Activated T-cell treated with anti-CD3 and anti-CD28 coated beads, Interleukin-2, amount 50 U/mL, for 72 hours (primary cell): ENCODE data around the gene TYRO3. TPM values are rescaled to one million over a fixed set of nuclear protein-coding genes. Genes with fewer than 3 reads are reported as not detected.
A peak's percentile ranks its signal among the peaks of the same experiment; 100 is the strongest.

Experiments used
- ATAC-seq, 2 donors: fragments of 150-1000 bp; cut with Tn5 transposase; replicated peaks in 1 of 2; 2 replicates each; pipeline ENCODE4 v1.10.0; 2021; ENCODE audit warnings: moderate library complexity in 2 of 2, mild to moderate bottlenecking in 1 of 2
- DNase-seq, 2 donors: peaks; one replicate each; pipeline ENCODE4 v3.0.0; 2021 to 2022; ENCODE audit warnings: mixed read lengths in 1 of 2
- H3K27ac Mint-ChIP-seq: one replicate; pipeline ENCODE4 v1.8.0; 2022; ENCODE audit warnings: mild to moderate bottlenecking, moderate library complexity, mixed read lengths
- H3K27me3 Mint-ChIP-seq: one replicate; pipeline ENCODE4 v1.8.0; 2022; ENCODE audit warnings: low read depth, mixed read lengths
- H3K36me3 Mint-ChIP-seq, 2 donors: one replicate each; pipeline ENCODE4 v1.8.0; 2022; ENCODE audit warnings: mixed read lengths in 2 of 2, mild to moderate bottlenecking in 1 of 2; ENCODE audit not compliant: insufficient read depth in 2 of 2
- H3K4me1 Mint-ChIP-seq: one replicate; pipeline ENCODE4 v1.8.0; 2022; ENCODE audit warnings: low read depth, mixed read lengths
- H3K4me3 Mint-ChIP-seq, 2 donors: one replicate each; pipeline ENCODE4 v1.8.0; 2022; ENCODE audit warnings: mild to moderate bottlenecking in 2 of 2, mixed read lengths in 2 of 2, moderate library complexity in 2 of 2
- H3K9me3 Mint-ChIP-seq, 2 donors: one replicate each; pipeline ENCODE4 v1.8.0; 2022; ENCODE audit warnings: mixed read lengths in 2 of 2
- total RNA-seq, 2 donors: library from RNA; stranded (reverse); gene quantifications; one replicate each; pipeline ENCODE4 v1.2.3, GENCODE V29; 2022

TYRO3 gene
- total RNA-seq, 2 donors from 2014 or later: 2.2 to 3.0 TPM

DNA sequence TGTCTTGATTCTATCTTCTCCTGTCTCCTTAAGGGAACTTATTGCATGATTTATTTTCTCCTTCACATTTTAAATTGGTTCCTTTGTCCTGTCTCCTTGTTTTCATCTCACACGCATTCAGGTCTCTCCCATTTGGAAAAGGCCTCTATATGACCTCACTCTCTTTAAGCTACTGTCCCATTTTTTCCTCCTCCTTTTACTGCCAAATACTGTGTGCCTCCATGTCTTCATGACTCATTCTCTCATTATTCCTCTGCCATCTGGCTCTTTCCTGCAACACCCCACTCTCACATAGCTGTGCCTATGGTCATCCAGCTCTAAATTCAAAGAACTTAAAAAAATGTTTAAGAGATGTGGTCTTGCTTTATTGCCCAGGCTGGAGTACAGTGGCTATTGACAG lies 48.0 kb downstream of the TYRO3 start:
- H3K36me3 Mint-ChIP-seq: no peaks in the 10 kb centered on the region
- H3K4me3 Mint-ChIP-seq: no peak overlapping the region
- H3K27ac Mint-ChIP-seq: no peak overlapping the region
- peaks cover 11% of the 10 kb centered on the region for H3K4me1 Mint-ChIP-seq
- H3K27me3 Mint-ChIP-seq: peaks cover 30% of the 10 kb centered on the region
- DNase-seq (no peak), ATAC-seq (no peak)
- H3K9me3 Mint-ChIP-seq: no peaks in the 10 kb centered on the region

DNA sequence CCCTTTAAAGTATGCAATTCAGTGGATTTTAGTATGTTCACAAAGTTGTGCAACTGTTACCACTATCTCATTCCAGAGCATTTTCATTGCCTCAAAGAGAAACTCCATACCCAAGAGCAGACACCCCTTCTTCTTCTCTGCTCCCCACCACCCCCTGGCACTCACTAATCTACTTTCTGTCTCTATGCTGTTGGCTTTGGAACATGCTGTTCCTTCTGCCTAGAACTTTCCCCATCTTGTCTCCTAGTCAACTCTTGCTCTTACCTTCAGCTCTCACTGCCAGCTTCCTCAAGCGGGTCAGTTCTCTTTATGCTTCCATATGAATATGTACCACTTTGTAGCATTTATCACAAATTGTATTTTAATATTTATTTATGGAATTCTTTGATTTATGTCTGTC lies 50.1 kb downstream of the TYRO3 start:
- Mint-ChIP-seq H3K27ac (no peak overlapping the region), H3K9me3 (peaks cover 0 to 2% of the 10 kb centered on the region in 2 donors), H3K4me3 (no peak overlapping the region), H3K36me3 (no peaks in the 10 kb centered on the region), H3K4me1 (peaks cover 5% of the 10 kb centered on the region), H3K27me3 (peaks cover 16% of the 10 kb centered on the region)
- no peak for DNase-seq
- ATAC-seq: no peak

DNA sequence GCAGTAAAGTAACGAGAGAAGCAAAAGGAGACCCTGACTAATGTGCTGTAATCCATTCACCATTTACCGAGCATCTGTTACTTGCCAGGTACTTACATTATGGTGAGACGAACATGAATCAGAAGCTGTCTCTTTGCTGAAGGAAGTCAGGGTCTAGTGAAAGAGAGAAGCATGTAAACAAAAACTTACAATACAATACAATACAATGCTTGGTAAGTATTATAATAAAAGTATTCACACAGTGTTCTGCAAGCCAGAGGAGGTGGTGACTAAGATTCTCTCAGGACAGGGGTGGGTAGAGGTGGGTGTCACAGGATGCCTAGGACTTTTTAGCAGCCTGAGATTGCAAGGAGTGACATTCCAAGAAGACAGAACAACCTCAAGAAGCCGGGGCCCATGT lies 51.0 kb downstream of the TYRO3 start:
- peaks cover 10% of the 10 kb centered on the region for H3K27me3 Mint-ChIP-seq
- H3K4me1 Mint-ChIP-seq: no peaks in the 10 kb centered on the region
- peaks cover 0 to 2% of the 10 kb centered on the region in 2 donors for H3K9me3 Mint-ChIP-seq
- DNase-seq: no peak
- no peak overlapping the region for H3K4me3 Mint-ChIP-seq
- ATAC-seq: no peak
- H3K36me3 Mint-ChIP-seq: no peaks in the 10 kb centered on the region
- H3K27ac Mint-ChIP-seq: no peak overlapping the region

DNA sequence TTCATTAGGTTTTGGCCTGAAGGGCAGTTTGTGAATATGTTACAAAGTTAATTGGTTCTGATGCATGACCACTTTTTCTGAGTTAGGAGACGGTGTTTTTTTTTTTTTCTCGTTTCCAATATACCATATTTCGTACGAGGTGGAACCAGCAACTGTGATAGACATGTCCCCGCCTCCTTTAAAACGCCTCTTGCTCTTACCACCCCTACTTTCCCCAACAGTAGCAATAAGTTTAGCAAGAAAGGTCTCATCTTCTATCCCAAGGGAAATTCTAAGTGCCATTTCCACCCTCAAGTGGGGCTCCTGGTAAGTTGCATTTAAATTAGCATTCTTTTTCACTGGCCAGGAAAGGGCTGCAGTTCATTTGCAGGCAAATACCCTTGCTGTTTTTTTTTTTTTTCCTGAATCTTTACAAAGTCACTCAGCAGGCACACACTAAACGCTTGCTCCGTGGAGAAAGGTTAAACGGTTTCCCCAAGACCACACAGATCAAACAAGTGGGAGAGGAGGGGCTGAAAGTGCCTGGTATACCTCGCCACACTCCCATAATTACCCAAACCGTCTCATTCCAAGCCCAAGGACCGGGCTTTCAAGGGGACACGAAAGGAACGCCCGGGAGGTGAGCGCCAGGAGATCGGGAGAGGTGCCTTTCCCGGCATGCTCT lies 61.7 kb downstream of the TYRO3 start:
- DNase-seq (no peak), ATAC-seq (no peak)
- peak overlapping the region; percentile 50 for H3K27ac Mint-ChIP-seq
- peak overlapping the region; percentile 92 to 93 for H3K4me3 Mint-ChIP-seq
- H3K36me3 Mint-ChIP-seq: peaks cover 0 to 5% of the 10 kb centered on the region in 2 donors
- H3K4me1 Mint-ChIP-seq: peaks cover 18% of the 10 kb centered on the region
- peaks cover 0 to 3% of the 10 kb centered on the region in 2 donors for H3K9me3 Mint-ChIP-seq
- no peaks in the 10 kb centered on the region for H3K27me3 Mint-ChIP-seq

DNA sequence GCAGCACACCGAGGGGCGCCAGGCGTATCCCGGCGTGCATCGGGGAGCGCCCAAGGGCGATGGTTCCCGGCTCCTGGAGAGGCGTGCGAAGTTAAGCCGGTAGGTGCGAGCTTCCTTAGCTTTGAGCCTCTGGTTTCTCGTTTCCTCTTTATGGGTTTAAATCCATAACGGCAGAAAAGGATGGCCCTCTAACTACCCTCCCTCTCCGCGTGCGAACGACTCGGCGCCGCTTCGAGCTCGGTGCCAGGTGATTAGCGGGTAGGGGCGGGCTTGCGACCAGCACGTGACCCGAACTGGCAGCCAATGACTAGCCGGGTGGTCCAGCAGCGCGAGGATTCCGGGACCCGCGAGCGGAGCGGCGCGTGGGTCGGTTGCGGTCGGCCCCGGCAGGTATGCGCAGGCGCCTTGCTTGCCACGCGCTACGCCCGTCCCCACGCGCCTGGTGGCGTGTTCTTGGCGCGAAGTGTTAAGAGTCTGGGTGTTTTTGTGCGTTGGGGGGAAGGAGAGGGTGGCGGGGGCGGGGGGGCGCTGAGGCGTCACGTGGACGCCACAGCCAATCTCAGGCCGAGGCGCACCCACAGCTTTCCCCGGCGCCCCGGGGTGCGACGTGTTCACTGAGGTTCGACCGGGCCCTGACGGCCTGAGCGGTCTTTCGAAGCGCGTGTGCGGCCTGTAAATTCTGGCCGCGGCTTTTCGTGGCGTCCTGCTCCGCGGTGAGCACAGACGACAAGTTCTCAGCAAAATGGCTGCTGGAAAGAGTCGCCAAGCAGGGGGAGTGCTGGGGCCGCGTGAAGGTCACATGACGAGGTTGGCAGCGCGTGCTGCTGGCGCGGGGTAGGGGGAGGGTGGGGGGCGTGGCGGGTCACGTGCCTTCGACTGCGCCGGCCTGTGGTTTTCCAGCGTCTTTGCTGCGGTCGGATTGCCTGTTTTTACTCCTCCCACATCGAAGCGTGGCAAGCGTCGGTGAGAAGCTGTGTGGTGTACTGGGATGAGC lies 62.5 kb downstream of the TYRO3 start:
- peak; percentile 86 to 91 for DNase-seq
- peak; percentile 96 for ATAC-seq
- peaks cover 0 to 5% of the 10 kb centered on the region in 2 donors for H3K36me3 Mint-ChIP-seq
- peaks cover 0 to 3% of the 10 kb centered on the region in 2 donors for H3K9me3 Mint-ChIP-seq
- peak overlapping the region; percentile 50 for H3K27ac Mint-ChIP-seq
- peaks cover 18% of the 10 kb centered on the region for H3K4me1 Mint-ChIP-seq
- no peaks in the 10 kb centered on the region for H3K27me3 Mint-ChIP-seq
- H3K4me3 Mint-ChIP-seq: peak overlapping the region; percentile 92 to 93

DNA sequence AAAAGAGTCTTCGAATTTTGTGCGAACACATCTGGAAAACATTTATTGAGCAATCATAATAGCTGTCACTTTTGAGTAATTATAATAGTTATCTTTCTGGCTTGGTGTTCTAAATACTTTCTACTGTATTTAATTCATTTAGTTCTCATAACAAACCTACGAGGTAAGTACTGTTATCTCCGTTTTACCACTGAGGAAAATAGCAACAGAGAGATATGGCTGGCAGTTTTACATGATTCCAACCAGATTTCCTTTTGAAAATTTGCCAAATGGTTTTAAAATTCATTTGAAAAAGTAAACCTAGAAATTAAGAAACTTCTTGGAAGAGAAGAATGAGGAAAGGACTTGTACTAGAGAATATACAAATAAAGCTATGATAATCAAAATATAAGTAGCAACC lies 63.9 kb downstream of the TYRO3 start:
- Mint-ChIP-seq H3K36me3 (peaks cover 0 to 3% of the 10 kb centered on the region in 2 donors), H3K4me3 (peak overlapping the region; percentile 41 to 92), H3K9me3 (peaks cover 0 to 3% of the 10 kb centered on the region in 2 donors), H3K4me1 (peaks cover 18% of the 10 kb centered on the region), H3K27me3 (no peaks in the 10 kb centered on the region), H3K27ac (no peak overlapping the region)
- no peak for DNase-seq
- no peak for ATAC-seq

DNA sequence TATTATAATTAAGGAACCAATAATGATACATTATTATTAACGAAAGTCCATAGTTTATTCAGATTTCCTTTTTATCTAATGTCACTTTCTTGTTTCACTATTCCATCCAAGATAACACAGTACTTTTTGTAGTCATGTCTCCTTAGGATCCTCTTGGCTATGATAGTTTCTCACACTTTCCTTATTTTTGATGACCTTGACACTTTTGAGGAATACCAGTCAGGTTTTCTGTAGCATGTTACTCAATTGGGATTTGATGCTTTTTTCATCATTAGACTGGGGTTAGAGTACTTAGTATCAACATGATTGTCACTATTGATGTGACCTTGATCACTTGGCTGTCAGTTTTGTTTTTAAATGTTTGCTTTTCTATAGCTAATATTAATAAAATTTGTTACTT lies 68.2 kb downstream of the TYRO3 start:
- H3K27me3 Mint-ChIP-seq: no peaks in the 10 kb centered on the region
- no peaks in the 10 kb centered on the region for H3K4me1 Mint-ChIP-seq
- peaks cover 0 to 1% of the 10 kb centered on the region in 2 donors for H3K36me3 Mint-ChIP-seq
- DNase-seq: no peak
- H3K9me3 Mint-ChIP-seq: no peaks in the 10 kb centered on the region
- no peak for ATAC-seq
- no peak overlapping the region for H3K27ac Mint-ChIP-seq
- no peak overlapping the region for H3K4me3 Mint-ChIP-seq

DNA sequence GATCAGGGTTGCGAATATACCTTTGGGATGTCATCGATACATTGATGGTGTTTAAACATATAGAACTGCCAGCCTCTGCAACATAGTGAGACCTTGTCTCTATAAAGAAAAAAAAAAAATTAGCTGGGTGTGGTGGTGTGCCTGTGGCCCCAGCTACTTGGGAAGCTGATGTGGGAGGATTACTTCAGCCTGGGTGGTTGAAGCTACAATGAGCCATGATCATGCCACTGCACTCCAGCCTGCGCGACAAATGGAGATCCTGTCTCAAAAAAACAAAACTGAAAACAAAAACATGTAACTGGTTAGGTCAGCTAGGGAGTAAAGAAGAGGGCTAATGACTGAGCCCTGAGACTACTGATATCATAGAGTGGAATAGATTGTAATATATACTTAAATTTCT lies 70.5 kb downstream of the TYRO3 start:
- DNase-seq (no peak), ATAC-seq (no peak)
- Mint-ChIP-seq H3K27ac (no peak overlapping the region), H3K27me3 (no peaks in the 10 kb centered on the region), H3K4me1 (no peaks in the 10 kb centered on the region), H3K4me3 (no peak overlapping the region), H3K9me3 (no peaks in the 10 kb centered on the region), H3K36me3 (no peaks in the 10 kb centered on the region)

DNA sequence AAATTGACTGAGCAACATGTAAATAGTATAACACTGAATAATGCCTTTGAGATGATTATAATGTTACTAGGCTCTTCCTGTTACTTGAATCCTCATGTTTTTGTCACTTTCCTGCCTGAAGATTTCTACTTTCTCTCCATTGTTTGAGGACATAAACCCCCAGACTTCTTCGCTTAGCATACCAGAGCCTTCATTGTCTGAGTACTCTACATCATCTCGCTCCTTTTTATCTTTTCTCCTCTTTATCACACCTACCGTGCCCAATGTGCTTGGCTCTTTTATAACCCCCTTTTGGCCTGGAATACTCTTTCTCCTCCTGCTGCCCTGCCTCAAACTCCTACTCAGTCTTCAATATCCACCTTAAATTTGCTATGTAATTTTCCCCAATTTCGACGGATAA lies 70.9 kb downstream of the TYRO3 start:
- DNase-seq: no peak
- peak overlapping the region; percentile 2 for H3K27ac Mint-ChIP-seq
- H3K9me3 Mint-ChIP-seq: no peaks in the 10 kb centered on the region
- no peaks in the 10 kb centered on the region for H3K36me3 Mint-ChIP-seq
- no peaks in the 10 kb centered on the region for H3K4me1 Mint-ChIP-seq
- no peak for ATAC-seq
- no peak overlapping the region for H3K4me3 Mint-ChIP-seq
- H3K27me3 Mint-ChIP-seq: no peaks in the 10 kb centered on the region

DNA sequence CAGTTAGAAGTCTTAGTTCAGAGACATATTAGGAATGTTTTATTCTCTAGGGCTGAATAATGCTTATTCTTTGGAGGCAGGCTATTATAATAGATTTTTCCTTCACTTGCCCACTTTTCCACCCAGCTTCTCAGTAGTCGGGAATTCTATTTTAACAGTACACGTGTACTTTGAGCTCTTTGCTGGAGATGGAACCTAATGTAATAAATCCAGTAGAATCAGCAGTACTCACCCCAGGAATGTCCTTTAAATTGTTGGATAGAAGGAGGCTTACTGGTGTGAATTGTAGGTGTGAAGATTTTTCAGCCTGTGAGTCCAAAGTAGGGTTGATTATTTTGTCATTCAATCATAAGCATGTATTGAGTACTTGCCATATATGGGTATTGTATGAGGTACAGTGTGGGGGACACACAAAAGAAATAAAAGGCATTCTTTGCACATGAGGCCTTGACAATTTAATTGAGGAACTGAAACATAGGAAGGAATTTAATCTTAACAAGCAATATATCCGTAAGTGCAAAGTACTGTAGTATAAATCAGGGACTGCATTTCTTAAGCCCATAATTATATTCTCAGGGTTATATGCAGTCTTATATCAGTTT lies 71.7 kb downstream of the TYRO3 start:
- H3K4me1 Mint-ChIP-seq: no peaks in the 10 kb centered on the region
- ATAC-seq (no peak), DNase-seq (no peak)
- no peak overlapping the region for H3K27ac Mint-ChIP-seq
- H3K4me3 Mint-ChIP-seq: no peak overlapping the region
- H3K9me3 Mint-ChIP-seq: no peaks in the 10 kb centered on the region
- no peaks in the 10 kb centered on the region for H3K27me3 Mint-ChIP-seq
- no peaks in the 10 kb centered on the region for H3K36me3 Mint-ChIP-seq

DNA sequence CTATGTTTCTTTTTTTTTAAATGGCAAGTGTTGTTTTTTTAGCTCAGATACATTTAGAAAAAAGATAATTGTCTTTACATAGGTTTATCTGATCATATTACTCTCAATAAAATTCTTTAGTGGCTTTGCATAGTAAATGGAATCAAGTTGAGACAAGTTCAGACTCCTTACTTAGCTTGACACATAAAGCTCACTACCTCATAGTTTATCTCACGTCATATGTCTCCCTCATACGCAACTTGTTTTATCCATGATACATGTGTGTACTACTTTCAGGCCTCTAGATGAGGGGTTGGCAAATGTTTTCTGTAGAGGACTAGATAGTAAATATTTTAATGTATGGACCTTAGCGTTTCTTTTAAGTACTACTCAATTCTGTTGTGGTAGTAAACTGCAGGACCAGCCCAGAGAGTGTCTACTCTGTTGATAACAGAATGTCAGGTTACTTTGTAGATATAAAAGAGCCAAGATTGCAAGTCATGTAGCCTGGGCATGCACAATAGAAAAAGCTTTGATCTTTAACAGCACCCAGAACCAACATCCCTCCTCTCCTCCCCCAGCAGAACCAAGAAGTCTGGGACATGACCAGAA lies 73.0 kb downstream of the TYRO3 start:
- H3K27ac Mint-ChIP-seq: no peak overlapping the region
- H3K36me3 Mint-ChIP-seq: no peaks in the 10 kb centered on the region
- H3K9me3 Mint-ChIP-seq: no peaks in the 10 kb centered on the region
- H3K4me1 Mint-ChIP-seq: peaks cover 3% of the 10 kb centered on the region
- DNase-seq (no peak), ATAC-seq (no peak)
- no peak overlapping the region for H3K4me3 Mint-ChIP-seq
- no peaks in the 10 kb centered on the region for H3K27me3 Mint-ChIP-seq
